ENCODE measurements around the gene RFT1. TPM values are rescaled to one million over a fixed set of nuclear protein-coding genes. Genes with fewer than 3 reads are reported as not detected.
A peak's percentile ranks its signal among the peaks of the same experiment; 100 is the strongest.

Gene RFT1
- total and polyA plus RNA-seq, 2 experiments from 2014 or later, result 11.3 to 13.3 TPM

DNA sequence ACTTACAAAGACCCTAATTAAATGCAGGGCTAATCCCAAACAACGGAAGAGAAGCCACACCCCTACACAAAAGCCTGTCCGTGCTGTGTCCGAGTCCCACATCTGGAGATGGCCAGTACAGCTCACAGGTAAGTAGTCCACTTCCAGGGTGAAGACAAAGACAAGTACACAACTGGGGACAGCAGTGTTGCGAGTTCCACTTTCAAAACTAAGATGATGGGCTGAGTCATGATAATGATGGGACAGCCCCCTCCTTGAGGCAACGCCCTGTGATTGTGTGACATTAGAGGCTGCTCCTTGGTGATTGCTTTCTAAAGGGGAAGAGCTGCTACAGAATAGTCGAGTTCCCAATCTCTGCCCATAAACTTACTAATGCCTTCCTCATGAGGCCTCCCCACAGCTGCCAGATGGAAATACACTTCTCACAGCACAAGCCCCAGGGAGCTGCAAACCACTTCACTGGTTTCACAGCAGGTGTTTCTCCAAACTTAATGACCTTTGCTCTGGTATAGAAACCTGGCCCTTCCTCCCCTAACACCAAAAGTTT lies 27.6 kb downstream of the RFT1 start:
- no peaks in the 10 kb centered on the region; the same call in 1 of the 2 replicates for H4K20me1 ChIP-seq (replicated peaks; ENCODE audit: insufficient read depth)

More for the DNA sequence above, 27.6 kb downstream of the RFT1 start:
- H3K4me3 Mint-ChIP-seq, result no peak overlapping the region
- no peak overlapping the region for H3K4me3 ChIP-seq
- H3K79me2 ChIP-seq (replicated peaks; ENCODE audit: insufficient read depth), result no peaks in the 10 kb centered on the region
- H3K27ac Mint-ChIP-seq, result no peak overlapping the region
- H3K27ac ChIP-seq (ENCODE audit: low read depth), result no peak overlapping the region
- TF ChIP-seq, protein P1, sequence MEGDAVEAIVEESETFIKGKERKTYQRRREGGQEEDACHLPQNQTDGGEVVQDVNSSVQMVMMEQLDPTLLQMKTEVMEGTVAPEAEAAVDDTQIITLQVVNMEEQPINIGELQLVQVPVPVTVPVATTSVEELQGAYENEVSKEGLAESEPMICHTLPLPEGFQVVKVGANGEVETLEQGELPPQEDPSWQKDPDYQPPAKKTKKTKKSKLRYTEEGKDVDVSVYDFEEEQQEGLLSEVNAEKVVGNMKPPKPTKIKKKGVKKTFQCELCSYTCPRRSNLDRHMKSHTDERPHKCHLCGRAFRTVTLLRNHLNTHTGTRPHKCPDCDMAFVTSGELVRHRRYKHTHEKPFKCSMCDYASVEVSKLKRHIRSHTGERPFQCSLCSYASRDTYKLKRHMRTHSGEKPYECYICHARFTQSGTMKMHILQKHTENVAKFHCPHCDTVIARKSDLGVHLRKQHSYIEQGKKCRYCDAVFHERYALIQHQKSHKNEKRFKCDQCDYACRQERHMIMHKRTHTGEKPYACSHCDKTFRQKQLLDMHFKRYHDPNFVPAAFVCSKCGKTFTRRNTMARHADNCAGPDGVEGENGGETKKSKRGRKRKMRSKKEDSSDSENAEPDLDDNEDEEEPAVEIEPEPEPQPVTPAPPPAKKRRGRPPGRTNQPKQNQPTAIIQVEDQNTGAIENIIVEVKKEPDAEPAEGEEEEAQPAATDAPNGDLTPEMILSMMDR (conservative IDR thresholded peaks at IDR 0.05; ENCODE audit: low read depth in 2 of 2), result no peak
- no peak for TF ChIP-seq EZH2phosphoT487 (IDR thresholded peaks at IDR 0.05; ENCODE audit: unreplicated experiment)
- TF ChIP-seq JUNB (IDR thresholded peaks at IDR 0.05; ENCODE audit: unreplicated experiment), result no peak
- TF ChIP-seq, protein P2, sequence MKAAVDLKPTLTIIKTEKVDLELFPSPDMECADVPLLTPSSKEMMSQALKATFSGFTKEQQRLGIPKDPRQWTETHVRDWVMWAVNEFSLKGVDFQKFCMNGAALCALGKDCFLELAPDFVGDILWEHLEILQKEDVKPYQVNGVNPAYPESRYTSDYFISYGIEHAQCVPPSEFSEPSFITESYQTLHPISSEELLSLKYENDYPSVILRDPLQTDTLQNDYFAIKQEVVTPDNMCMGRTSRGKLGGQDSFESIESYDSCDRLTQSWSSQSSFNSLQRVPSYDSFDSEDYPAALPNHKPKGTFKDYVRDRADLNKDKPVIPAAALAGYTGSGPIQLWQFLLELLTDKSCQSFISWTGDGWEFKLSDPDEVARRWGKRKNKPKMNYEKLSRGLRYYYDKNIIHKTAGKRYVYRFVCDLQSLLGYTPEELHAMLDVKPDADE (IDR thresholded peaks at IDR 0.05), result no peak
- TF ChIP-seq POLR2AphosphoS5 (IDR thresholded peaks at IDR 0.05; ENCODE audit: low read depth), result no peak
- TF ChIP-seq, protein P3, sequence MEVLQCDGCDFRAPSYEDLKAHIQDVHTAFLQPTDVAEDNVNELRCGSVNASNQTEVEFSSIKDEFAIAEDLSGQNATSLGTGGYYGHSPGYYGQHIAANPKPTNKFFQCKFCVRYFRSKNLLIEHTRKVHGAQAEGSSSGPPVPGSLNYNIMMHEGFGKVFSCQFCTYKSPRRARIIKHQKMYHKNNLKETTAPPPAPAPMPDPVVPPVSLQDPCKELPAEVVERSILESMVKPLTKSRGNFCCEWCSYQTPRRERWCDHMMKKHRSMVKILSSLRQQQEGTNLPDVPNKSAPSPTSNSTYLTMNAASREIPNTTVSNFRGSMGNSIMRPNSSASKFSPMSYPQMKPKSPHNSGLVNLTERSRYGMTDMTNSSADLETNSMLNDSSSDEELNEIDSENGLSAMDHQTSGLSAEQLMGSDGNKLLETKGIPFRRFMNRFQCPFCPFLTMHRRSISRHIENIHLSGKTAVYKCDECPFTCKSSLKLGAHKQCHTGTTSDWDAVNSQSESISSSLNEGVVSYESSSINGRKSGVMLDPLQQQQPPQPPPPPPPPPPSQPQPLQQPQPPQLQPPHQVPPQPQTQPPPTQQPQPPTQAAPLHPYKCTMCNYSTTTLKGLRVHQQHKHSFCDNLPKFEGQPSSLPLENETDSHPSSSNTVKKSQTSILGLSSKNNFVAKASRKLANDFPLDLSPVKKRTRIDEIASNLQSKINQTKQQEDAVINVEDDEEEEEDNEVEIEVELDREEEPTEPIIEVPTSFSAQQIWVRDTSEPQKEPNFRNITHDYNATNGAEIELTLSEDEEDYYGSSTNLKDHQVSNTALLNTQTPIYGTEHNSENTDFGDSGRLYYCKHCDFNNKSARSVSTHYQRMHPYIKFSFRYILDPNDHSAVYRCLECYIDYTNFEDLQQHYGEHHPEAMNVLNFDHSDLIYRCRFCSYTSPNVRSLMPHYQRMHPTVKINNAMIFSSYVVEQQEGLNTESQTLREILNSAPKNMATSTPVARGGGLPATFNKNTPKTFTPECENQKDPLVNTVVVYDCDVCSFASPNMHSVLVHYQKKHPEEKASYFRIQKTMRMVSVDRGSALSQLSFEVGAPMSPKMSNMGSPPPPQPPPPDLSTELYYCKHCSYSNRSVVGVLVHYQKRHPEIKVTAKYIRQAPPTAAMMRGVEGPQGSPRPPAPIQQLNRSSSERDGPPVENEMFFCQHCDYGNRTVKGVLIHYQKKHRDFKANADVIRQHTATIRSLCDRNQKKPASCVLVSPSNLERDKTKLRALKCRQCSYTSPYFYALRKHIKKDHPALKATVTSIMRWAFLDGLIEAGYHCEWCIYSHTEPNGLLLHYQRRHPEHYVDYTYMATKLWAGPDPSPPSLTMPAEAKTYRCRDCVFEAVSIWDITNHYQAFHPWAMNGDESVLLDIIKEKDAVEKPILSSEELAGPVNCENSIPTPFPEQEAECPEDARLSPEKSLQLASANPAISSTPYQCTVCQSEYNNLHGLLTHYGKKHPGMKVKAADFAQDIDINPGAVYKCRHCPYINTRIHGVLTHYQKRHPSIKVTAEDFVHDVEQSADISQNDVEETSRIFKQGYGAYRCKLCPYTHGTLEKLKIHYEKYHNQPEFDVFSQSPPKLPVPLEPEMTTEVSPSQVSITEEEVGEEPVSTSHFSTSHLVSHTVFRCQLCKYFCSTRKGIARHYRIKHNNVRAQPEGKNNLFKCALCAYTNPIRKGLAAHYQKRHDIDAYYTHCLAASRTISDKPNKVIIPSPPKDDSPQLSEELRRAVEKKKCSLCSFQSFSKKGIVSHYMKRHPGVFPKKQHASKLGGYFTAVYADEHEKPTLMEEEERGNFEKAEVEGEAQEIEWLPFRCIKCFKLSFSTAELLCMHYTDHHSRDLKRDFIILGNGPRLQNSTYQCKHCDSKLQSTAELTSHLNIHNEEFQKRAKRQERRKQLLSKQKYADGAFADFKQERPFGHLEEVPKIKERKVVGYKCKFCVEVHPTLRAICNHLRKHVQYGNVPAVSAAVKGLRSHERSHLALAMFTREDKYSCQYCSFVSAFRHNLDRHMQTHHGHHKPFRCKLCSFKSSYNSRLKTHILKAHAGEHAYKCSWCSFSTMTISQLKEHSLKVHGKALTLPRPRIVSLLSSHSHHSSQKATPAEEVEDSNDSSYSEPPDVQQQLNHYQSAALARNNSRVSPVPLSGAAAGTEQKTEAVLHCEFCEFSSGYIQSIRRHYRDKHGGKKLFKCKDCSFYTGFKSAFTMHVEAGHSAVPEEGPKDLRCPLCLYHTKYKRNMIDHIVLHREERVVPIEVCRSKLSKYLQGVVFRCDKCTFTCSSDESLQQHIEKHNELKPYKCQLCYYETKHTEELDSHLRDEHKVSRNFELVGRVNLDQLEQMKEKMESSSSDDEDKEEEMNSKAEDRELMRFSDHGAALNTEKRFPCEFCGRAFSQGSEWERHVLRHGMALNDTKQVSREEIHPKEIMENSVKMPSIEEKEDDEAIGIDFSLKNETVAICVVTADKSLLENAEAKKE (CRISPR knock-in tag; IDR thresholded peaks at IDR 0.05), result no peak
- TF ChIP-seq STAT1 (IDR thresholded peaks at IDR 0.05; ENCODE audit: unreplicated experiment), result no peak
- TF ChIP-seq ZNF331 (CRISPR knock-in tag; IDR thresholded peaks at IDR 0.05; ENCODE audit: low read depth), result no peak
- no peak for TF ChIP-seq ZNF114 (CRISPR knock-in tag; IDR thresholded peaks at IDR 0.05)
- TF ChIP-seq CREB1 (CRISPR knock-in tag; IDR thresholded peaks at IDR 0.05; ENCODE audit: low read depth), result no peak
- TF ChIP-seq, protein P4, sequence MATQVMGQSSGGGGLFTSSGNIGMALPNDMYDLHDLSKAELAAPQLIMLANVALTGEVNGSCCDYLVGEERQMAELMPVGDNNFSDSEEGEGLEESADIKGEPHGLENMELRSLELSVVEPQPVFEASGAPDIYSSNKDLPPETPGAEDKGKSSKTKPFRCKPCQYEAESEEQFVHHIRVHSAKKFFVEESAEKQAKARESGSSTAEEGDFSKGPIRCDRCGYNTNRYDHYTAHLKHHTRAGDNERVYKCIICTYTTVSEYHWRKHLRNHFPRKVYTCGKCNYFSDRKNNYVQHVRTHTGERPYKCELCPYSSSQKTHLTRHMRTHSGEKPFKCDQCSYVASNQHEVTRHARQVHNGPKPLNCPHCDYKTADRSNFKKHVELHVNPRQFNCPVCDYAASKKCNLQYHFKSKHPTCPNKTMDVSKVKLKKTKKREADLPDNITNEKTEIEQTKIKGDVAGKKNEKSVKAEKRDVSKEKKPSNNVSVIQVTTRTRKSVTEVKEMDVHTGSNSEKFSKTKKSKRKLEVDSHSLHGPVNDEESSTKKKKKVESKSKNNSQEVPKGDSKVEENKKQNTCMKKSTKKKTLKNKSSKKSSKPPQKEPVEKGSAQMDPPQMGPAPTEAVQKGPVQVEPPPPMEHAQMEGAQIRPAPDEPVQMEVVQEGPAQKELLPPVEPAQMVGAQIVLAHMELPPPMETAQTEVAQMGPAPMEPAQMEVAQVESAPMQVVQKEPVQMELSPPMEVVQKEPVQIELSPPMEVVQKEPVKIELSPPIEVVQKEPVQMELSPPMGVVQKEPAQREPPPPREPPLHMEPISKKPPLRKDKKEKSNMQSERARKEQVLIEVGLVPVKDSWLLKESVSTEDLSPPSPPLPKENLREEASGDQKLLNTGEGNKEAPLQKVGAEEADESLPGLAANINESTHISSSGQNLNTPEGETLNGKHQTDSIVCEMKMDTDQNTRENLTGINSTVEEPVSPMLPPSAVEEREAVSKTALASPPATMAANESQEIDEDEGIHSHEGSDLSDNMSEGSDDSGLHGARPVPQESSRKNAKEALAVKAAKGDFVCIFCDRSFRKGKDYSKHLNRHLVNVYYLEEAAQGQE (IDR thresholded peaks at IDR 0.05; ENCODE audit: unreplicated experiment), result no peak
- TF ChIP-seq NANOG (IDR thresholded peaks at IDR 0.05; ENCODE audit: borderline replicate concordance), result no peak
- no peak for TF ChIP-seq EZH2 (IDR thresholded peaks at IDR 0.05; ENCODE audit: low read depth, unreplicated experiment)
- H3F3A ChIP-seq (replicated peaks; ENCODE audit: low read depth), result no peaks in the 10 kb centered on the region
- no peaks in the 10 kb centered on the region for H3K4me1 ChIP-seq (ENCODE audit: insufficient read depth)
- H3K9me3 Mint-ChIP-seq, result no peaks in the 10 kb centered on the region
- peaks cover 2% of the 10 kb centered on the region for H3K27me3 Mint-ChIP-seq (ENCODE audit: insufficient read depth, low read depth, poor library complexity)
- ATAC-seq (peak; percentile 48; the same call in 2 of the 3 replicates), DNase-seq (ENCODE audit: low spot score) (no peak)
- H2AFZ ChIP-seq, result no peak overlapping the region
- no peaks in the 10 kb centered on the region for H3K27me3 ChIP-seq (ENCODE audit: insufficient read depth)
- peaks cover 25% of the 10 kb centered on the region for H3K36me3 Mint-ChIP-seq (ENCODE audit: low read depth)
- H3K36me3 ChIP-seq (ENCODE audit: insufficient read depth), result no peaks in the 10 kb centered on the region; the same call in 1 of the 2 replicates
- H3K9me2 ChIP-seq (ENCODE audit: insufficient read depth), result no peaks in the 10 kb centered on the region
- H3K4me1 Mint-ChIP-seq, result peaks cover 4% of the 10 kb centered on the region; the same call in 1 of the 3 replicates
- H3K4me2 ChIP-seq, result no peak overlapping the region
